ENCODE results near the gene SND1.
A peak's percentile ranks its signal among the peaks of the same experiment; 100 is the strongest.

The SND1 gene

DNA sequence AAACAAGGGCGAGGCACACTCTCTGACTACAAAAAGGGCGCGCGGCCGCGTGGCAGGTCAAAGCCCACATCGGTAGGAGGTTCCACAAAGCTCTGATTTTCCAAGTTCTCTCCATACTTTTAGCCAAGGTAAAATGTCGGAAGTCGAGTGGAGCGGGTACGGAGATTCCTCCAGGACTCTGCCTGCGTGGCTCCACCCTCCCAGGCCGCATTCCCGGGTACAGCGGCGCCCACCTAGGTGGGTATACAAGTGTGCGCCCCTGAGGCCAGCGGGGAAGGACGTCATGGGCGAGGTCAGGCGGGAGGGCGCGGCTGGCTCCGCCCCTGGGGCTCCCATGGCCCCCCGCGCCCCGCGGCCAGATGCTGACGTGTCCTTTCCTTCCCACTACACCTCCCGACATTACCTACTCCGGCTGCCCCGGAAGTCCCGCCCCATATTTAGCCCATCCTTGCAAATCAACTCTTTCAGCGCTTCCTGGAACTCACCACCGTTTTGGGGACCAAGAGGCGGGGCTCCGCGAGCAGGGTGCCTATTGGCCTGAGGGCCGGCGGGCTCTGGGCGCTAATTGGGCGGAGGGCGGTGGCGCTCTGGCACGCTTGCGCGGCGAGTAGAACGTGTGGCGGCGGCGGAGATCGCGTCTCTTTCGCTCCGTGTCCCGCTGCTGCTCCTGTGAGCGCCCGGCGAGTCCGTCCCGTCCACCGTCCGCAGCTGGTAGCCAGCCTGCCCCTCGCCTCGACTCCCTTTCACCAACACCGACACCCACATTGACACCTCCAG is at the start of gene SND1:
Gene SND1 (plus strand): TSS at position 639 of the 777 bp plus-strand sequence. CDS start 180 bp downstream, outside the sequence.
- peak; percentile 97 for DNase-seq

DNA sequence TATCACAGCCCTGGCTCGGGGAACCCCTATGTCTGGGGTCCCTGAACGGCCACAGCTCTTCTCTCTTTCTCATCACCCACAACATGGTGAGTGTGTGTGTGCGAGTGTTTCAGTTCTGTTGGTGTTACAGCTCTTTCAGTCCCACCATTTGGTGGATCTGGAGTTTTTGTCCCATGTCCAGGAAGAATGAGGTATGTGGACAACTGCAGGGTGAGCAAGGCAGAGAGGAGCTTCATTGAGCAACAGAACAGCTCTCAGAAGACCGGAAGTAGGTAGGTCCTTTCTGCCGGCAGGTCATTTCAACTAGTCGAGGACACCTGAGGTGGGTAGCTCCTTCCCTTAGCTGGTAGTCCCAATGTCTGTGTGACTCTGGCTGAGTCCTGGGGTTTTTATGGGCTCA is 43.5 kb upstream of the SND1 start:
- no peak for DNase-seq

DNA sequence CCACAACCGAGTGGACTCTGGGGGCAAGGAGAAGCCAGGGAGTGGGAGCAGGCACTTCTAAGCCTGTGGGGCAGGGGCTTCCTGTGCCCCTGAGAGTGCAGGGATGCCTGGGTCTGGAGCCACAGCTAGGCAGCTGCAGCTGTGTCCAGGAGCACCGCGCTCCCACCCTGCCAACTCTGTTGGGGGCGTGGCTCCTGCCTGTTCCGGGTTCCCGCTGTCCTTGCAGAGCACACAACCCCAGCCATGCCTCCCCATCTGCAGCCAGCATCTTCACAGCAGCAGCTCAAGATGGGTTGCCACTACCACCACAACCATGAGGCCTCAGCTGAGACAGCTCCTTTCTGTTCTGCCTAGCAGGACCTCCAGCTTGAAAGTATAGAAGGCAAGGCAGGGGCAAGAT is 42.7 kb upstream of the SND1 start:
- DNase-seq: no peak

DNA sequence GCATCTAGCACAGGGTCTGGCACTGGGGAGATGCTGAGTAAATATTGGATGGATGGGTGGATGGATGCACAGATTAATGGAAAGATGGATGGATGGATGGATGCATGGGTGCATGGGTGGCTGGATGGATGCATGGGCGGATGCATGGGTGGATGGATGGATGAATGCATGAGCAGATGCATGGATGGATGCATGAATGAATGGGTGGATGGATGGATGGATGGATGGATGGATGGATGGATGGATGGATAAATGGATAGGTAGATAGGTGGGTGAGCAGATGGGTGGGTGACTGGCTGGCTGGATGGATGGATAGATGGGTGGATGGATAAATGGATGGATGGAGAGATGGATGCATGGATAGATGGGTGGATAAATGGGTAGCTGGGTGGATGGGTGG is 39.7 kb upstream of the SND1 start:
- no peak for DNase-seq

DNA sequence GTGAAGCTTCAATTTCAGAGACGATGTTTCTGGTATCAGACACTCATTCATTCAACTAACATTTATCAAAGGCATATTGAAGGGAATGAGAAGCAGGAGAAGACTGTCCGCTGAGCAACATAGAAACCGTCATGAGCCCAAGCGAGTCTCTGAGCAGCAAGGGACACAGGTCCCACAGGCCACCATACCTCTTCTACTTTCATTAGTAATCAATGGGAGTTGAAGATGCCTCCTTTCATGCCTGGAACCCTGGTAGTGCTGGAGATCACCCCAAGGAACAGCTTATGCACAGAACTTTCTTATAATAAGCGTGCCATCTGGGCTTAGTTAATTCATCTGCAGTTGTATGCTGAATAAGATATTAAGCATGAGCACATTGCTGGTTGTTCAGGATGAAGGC is 35.3 kb upstream of the SND1 start:
- DNase-seq: no peak

- no peak for DNase-seq
Measured at GRCh38 chr7:127618042-127618441, 34.0 kb upstream of the SND1 start, which contains the start of gene PAX4. TSS of gene PAX4 (minus strand) at chr7:127618142. CDS start at chr7:127615928, 2,214 bp downstream.

DNA sequence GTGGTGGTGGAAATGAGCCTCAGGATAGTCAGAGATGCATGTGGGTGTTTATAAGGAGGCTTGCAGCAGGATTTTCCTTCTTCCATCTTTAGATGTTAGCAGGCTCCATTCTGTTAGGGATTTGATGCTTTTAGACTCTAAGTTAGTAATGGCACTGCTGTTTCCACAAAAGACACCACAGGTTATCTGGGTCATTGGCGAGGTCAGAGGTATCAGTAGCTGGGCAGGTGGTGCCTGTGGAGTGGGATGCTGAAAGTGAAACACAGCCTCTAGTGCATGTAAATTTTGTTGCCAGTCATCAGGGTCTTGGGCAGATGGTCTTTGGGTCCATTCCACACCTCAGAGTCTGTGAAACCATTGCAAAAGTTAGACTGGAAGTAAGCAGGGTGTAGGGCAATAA is 33.2 kb upstream of the SND1 start:
- DNase-seq: no peak

GRCh38 chr7:127619681-127620405 is 32.2 kb upstream of the SND1 start:
- DNase-seq: no peak

DNA sequence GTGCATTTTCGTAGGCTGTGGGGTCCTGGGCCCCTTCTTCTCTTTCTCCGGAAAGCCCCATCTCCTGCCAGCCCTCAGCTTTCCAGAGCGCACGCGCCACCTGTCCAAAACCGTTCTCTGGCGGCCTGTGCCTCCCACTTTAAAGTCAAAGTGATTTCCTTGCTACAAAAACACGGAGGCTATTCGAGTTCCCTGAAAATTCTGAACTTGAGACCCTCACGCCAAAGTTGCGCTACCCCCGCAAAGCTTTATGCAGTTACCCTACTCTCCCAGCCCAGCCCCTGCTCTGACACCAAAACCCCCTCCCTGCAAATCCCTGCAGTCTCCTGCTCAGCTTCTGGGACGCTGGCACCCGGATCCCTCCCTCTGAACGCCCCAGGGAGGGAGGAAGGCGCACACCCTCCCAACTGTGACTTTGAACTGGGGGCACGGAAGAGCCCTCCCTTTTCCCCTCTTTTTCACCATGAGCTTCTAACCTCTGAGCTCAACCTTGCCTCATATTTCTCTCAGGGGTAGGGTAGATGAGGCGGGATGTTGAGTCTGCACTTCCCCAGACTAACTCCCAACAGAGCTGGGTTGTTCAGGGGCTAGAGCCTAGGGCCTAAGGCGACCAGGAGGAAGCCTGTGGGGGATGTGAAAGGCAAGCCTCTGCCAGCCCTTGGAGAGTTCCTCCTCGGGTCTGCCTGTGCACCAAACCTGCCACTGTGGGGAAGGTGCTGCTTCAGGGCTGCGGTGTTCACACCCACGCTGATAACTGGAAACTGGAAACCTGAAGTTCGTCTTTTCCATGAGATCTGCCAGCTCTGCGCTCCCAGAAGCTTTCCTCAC is 31.4 kb upstream of the SND1 start:
- no peak for DNase-seq

DNA sequence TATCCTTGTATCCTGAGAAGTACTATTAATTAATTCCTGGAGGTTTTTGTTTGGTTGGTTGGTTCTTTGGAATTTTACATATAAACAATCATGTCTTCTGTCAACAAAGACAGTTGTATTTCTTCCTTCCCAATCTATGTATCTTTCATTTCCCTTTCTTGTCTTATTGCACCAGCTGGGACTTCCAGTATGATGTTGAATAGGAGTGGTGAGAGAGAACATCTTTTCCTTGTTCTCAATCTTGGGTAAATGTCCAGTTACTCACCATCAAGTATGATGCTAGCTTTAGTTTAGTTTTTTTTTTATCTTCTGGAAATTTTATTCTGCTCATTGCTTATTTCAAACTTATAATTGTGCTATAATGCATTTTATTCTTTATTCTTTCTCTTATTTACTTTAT is 26.7 kb upstream of the SND1 start:
- no peak for DNase-seq

GRCh38 chr7:127628445-127628844 is 23.5 kb upstream of the SND1 start:
- no peak for DNase-seq

- peak; percentile 12 for DNase-seq
Measured at GRCh38 chr7:127629268-127629854, 22.6 kb upstream of the SND1 start.

DNA sequence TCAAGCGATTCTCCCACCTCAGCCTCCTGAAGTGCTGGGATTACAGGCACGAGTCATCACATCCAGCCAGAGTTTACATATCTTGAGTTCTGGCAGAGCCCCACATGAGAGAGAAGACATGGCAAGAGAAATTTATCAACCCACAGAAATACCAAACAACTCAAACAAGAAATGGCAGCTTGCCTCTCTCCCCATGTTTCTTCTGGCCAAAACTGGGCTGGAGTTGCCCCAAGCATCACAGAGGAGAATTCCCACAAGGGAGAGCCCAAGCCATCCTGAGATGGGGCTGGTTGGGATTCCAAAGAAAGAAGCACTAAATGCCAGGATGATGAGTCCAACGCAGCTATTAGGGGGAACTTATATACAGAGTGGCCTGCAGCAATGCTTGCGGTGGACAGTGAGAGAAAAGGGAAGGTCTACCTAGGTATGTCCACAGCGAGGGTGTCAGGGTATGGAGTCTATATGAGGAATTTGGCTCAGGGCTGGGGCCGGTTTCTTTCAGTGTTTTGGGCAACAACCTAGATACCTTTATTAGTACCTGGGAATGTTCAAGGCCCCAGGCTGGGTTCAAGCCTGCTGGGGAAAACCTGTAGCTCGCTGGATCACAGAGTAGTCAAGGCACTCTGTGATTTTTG is 19.6 kb upstream of the SND1 start:
- DNase-seq: no peak

DNA sequence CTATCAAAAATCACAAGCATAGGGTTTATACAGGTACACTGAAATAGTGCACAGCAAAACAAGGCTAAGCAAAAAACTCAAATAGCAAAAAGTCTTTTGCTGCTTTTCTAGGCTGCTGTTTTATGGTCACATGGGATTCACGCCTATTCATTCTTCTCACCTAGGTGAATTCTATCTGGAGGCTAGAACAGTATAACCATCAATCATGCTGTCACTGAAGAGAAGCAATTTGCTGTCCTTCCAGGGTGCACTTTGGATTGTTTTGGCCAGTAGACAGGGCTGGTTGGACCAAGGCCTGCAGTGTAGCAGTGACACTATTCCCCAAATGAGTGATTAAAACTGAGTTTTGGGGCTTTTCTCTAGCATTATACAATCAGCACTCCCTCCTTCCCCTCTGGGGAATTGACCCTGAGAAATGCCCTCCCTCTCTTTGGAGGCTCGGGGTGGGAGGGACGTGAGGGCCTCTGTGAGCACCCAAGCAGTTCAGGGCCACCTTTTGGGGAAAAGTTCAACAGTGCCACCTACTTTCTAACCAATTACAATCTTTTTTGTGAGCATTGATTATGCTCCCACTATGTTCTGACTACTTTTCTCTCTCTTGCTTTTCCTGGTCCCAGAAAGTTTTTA is 16.2 kb upstream of the SND1 start:
- DNase-seq: no peak

DNA sequence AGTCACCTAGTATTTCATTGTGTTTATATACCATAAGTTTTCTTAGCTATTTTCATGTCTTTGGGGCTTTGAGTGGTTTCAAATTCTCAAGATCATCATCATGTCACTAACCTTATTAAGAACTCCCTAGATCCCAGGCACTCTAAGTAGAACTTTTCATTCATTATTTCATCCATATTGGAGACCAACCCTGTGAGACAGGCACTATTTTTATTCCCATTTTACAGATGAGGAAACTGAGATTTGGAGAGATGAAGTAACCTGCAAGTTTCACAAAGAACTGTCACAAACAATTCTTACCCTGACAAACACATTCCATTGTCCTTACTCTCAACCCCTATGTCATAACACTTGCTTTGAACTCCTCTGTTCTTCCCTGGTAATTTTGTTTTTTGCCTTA is 13.8 kb upstream of the SND1 start:
- no peak for DNase-seq

GRCh38 chr7:127644484-127644883 is 7.5 kb upstream of the SND1 start:
- DNase-seq: no peak

DNA sequence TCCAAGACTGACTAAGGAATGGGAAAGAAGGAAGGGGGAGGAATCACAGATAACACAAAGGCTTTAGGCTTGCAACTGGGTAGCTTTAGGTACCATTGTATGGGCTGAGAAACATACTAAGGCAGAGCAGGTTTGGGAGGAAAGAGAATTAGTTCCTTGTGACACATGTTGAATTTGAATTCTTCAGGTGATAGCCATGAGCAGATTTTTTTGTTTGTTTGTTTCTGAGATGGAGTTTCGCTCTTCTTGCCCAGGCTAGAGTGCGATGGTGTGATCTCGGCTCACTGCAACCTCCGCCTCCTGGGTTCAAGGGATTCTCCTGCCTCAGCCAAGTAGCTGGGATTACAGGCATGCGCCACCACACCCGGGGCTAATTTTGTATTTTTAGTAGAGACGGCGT is 4.4 kb upstream of the SND1 start:
- no peak for DNase-seq

- no peak for DNase-seq
Measured at GRCh38 chr7:127648986-127649385, 3.0 kb upstream of the SND1 start.

DNA sequence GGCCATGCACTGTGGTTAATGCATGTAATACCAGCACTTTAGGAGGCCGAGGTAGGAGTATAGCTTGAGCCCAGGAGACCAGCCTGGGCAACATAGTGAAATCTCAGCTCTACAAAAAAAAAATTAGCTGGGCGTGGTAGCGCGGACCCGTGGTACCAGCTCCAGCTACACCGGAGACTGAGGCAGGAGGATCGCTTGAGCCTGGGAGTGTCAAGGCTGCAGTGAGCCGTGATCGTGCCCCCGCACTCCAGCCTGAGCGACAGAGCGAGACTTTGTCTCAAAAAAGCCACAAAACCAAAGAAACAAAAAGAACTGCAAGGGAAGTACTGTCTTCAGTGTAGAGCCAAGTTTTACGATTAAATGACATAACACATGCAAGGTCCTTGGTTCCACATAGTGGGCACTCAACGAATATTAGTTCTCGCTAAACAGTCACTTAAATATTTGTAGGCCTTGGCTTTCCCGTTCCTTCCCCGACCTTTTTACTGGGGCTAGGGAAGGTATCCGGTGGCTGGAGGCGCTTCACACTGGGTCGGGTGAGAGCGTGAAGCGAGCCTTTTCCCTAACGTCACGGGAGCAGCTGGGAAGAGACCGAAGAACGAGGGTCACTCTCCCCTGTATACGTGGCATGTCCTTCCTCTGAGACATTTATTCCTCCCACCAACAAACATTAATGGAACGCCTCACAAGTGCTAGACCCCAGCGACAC is 993 bp upstream of the SND1 start:
- DNase-seq: no peak

DNA sequence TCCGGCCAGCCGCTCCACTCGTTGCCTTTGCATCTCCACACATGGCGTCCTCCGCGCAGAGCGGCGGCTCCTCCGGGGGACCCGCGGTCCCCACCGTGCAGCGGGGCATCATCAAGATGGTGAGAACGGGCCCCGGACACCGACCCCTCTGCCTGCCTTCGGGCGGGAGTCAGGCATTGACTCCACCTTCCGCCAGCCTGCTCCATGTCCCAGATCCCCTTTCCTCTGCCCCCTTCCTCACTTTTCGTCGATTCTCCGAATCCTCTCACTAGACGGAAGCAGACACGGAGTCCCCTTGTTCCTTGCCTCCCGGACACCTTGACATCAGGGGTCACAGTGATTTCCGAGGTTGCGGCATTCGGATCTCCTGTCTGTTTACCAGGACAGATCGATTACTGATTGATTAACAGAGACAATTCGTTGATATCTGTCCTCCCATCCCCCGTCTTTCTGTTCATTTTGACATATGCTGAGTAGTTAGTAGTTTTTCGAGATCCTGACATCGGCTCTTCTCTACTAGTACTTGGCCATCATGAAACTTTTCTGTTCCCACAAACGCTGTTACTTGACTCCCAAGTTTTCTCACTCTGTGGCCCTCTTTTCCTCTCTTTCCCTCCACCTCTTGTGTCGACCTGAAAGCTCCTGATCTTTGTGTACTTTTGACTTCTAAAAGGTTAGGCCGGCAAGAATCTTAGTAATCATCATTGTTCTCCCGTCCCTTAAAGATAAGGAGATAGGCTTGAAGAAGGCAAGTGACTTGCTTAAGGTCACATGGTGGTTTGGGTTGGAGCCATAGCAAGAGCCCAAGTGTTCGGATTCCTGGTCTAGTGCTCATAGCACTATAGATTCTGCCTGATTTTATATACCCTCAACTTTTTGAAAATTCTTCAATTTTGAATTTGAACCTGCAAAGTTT is 597 bp downstream of the SND1 start:
- no peak for DNase-seq
